GDM1 (cell line): ENCODE results near the gene VWA7.
A peak's percentile ranks its signal among the peaks of the same experiment; 100 is the strongest.
"Not testable (repeated sequence)": the region's sequence is repeated elsewhere in the genome, so short reads cannot be mapped to it uniquely, and the experiment has no call there.

Source experiments
- DNase-seq: peaks from one replicate; lab custom pipeline; 2025; lab: John Stamatoyannopoulos, UW

The VWA7 gene, protein sequence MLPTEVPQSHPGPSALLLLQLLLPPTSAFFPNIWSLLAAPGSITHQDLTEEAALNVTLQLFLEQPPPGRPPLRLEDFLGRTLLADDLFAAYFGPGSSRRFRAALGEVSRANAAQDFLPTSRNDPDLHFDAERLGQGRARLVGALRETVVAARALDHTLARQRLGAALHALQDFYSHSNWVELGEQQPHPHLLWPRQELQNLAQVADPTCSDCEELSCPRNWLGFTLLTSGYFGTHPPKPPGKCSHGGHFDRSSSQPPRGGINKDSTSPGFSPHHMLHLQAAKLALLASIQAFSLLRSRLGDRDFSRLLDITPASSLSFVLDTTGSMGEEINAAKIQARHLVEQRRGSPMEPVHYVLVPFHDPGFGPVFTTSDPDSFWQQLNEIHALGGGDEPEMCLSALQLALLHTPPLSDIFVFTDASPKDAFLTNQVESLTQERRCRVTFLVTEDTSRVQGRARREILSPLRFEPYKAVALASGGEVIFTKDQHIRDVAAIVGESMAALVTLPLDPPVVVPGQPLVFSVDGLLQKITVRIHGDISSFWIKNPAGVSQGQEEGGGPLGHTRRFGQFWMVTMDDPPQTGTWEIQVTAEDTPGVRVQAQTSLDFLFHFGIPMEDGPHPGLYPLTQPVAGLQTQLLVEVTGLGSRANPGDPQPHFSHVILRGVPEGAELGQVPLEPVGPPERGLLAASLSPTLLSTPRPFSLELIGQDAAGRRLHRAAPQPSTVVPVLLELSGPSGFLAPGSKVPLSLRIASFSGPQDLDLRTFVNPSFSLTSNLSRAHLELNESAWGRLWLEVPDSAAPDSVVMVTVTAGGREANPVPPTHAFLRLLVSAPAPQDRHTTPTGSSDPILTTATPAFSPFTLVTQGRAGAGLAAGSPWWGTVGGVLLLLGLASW

DNA sequence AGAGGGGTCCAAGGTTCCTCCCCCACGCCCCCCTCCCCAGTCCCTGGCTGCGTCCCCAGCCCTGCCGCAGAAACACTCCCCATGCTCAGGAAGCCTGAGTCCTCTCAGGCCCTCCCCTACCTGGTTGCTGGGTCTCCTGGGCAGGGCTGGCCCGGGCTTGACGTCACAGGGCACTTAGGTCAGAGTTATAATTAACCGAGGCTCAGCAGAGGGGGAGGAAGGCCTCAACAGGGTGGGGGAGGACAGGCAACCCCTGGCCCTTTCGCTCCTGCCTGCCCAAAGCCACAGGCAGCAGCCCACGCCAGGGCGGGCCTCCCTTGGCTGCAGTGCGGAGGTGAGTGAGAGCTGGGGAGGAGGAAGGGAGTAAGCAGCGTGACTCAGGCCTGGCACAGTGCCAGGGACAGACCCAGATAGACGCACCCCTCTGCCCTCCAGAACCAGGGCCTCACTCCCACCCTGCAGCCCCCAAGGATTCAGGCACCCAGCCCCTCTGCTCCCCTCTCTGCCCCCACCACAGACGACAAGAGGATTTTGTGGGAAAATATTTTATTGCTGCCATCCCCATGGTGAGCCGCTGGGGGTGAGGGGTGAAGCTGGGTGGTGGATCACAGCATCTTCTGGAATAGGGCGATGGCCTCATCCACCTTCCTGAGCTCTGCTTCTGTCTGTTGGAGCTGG, at the start of gene VWA7:
Gene VWA7, minus strand, starts transcription at position 340 of the 678 bp plus-strand sequence. CDS start 549 bp downstream, outside the sequence.
- peak; percentile 75 for DNase-seq

DNA sequence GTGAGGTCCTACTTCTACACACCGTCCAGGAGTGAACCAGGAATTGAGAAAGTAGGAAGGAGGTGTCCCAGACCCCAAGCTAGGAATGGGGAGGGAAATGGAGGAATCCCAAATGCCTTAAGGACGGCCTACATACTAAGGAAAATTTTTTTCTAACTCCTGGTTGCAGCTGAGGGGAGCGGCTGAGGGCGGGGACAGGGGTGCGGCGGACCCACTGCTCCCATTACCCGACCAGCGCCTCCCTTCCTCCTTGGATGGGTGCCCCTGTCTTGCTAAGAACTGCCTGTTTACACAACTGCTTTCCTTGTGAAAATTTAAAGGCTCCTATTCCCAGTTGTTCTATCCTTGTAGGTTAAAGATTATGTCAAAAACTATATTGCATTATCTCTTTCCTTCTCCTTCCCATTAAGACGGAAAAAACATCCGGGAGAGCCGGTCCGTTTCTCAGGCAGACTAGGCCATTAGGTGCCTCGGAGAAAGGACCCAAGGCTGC, 49.7 kb upstream of the VWA7 start:
- DNase-seq, result peak; percentile 76

DNA sequence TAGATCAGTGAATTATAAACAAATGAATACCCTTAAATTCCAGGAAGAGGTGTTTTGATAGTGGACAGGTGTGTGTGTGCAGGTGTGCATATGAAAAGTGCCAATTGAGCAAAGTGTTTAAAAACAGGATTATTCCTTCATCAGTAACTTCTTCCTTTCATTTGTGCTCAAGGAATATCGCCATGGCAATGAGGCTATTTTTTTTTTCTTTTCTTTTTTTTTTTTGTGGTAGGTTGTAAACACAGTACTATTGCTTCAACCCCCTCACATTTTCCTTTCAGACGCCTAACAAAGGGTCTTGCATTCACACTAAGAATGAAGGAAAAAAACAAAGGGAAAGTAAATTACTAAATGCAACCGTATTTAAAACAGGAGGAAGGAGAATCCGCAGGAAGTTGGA, 48.4 kb upstream of the VWA7 start:
- no peak for DNase-seq

DNA sequence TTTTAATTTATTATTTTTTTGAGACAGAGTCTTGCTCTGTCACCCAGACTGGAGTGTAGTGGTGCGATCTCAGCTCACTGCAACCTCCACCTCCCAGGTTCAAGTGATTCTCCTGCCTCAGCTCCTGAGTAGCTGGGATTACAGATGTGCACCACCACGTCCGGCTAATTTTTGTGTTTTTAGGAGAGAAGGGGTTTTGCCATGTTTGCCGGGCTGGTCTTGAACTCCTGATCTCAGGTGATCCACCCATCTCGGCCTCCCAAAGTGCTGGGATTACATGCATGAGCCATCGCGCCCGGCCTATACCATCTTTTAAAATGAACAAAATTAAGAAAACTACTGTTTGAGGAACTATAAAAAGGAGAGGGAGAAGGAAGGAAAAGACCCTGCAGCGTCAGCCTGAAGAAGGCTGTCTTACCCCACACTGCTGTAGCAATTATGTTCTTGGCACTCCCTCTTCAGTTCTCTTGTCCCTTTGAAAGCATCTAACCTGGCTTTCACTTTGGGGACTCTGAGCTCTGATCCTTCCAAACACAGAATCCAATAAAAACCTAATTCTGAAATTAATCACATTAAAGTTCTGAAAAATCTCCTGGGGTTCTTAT, 46.6 kb upstream of the VWA7 start:
- DNase-seq, result peak; percentile 33

DNA sequence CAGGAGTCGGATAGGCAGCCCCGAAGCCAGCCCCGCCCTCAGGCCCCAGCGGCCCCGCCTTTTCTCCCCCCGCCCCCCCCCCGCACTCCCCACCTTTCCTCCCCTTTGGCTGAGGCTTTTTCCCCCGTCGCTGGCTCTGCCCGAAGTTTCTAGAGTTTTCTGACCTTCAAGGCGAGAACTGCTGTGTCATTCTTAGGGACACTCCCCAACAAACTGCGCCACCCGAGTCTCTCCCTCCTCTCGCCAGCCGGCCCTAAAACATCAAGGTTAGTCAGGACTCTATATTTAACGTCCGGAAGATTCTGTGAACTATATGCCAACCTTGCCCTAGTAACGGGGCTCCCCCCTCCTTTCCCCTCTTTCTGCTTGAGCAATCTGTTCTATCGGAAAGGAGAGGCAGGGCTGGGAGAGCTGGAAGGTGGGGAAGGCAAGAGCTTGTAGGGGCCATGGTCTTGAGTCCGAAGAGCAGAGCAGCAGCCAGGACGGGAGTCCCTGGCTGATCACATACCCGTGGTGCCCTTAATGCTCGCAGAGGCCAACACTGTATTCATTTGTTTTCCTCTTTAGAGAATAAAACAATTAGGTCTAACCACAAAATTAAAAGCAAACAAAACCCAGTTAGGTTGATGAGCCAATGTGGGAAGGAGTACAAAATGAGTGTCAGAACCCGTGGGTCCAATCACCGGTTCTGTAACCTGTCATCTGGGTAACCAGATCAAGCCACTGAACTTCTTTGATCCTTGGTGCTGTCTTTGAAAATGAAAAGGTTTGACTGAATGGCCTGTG, 45.1 kb upstream of the VWA7 start:
- peak; percentile 32 for DNase-seq

GRCh38 chr6:31821301-31822035, 44.3 kb upstream of the VWA7 start:
- no peak for DNase-seq

DNA sequence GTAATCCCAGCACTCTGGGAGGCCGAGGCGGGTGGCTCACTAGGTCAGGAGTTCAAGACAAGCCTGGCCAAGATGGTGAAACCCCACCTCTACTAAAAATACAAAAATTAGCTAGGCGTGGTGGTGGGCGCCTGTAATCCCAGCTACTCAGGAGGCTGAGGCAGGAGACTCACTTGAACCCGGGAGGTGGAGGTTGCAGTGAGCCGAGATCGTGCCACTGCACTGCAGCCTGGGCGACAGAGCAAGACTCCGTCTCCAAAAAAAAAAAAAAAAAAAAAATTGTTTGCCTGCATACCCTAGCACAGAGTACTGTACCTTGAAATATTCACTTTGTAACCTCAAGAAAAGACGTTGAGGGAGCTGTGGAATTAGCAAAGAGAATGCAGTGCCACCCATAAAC, 43.3 kb upstream of the VWA7 start:
- not testable (repeated sequence) for DNase-seq

- no peak for DNase-seq
Measured at GRCh38 chr6:31819871-31820299, 42.8 kb upstream of the VWA7 start.

DNA sequence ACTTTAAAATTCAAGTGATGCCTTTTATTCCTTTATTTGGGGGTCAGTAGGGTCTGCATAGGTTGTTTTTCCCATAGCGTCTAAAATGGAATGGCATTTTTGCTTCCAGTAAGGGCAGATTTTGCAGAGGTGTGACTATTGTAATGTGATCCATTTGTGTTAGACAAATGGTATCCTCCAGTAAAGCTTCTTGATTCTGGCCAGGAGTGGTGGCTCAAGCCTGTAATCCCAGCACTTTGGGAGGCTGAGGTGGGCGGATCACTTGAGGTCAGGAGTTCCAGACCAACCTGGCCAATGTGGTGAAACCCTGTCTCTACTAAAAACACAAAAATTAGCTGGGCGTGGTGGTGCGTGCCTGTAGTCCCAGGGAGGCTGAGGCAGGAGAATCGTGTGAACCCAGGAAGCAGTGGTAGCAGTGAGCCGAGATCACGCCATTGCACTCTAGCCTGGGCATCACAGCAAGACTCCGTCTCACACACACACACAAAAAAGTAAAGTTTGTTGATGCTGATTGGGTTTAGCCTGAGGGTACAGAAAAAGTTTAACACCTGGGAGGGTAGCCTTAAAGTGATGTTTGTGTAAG, 40.9 kb upstream of the VWA7 start:
- not testable (repeated sequence) for DNase-seq

DNA sequence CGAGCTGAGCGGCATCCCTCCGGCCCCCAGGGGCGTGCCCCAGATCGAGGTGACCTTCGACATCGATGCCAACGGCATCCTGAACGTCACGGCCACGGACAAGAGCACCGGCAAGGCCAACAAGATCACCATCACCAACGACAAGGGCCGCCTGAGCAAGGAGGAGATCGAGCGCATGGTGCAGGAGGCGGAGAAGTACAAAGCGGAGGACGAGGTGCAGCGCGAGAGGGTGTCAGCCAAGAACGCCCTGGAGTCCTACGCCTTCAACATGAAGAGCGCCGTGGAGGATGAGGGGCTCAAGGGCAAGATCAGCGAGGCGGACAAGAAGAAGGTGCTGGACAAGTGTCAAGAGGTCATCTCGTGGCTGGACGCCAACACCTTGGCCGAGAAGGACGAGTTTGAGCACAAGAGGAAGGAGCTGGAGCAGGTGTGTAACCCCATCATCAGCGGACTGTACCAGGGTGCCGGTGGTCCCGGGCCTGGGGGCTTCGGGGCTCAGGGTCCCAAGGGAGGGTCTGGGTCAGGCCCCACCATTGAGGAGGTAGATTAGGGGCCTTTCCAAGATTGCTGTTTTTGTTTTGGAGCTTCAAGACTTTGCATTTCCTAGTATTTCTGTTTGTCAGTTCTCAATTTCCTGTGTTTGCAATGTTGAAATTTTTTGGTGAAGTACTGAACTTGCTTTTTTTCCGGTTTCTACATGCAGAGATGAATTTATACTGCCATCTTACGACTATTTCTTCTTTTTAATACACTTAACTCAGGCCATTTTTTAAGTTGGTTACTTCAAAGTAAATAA, 40.2 kb upstream of the VWA7 start:
- DNase-seq, result not testable (repeated sequence)

- peak; percentile 89 for DNase-seq
Measured at GRCh38 chr6:31815025-31815838, 38.1 kb upstream of the VWA7 start, which contains the start of the genes HSPA1A and HSPA1L. Gene HSPA1A (plus strand): TSS chr6:31815543. CDS start chr6:31815757, 214 bp downstream. Gene HSPA1L (minus strand): TSS chr6:31815283. CDS start chr6:31811972, 3,311 bp downstream.

DNA sequence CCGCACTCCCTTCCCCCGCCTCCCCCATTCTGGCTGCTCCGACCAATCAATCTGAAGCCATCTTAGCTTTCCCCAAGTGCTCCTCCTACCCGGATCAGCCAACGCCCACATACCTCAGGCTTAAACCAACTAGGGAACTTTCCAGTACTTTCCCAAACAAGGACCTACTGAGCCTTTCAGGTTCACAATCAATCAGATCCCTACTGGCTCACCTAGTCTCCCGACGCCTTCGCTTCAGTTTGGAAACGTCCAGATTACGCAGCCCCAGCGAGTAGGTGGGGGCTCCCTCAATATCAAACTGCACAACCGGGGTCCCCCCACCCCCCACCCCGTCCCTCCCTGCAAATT, 37.5 kb upstream of the VWA7 start:
- DNase-seq, result peak; percentile 80

DNA sequence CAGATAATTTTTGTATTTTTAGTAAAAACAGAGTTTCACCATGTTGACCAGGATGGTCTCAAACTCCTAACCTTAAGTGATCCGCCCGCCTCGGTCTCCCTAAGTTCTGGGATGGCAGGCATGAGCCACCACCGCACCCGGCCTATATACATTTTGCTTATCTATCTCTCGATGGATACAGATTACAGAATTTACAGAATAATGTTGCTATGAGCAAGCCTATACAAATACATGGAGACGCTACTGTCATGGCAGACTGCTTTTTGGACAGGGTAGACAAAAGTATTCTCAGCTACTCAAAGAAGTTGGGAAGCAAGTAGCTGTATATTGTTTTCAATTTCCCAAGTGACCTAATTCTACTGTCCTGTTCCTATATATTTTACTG, 36.3 kb upstream of the VWA7 start:
- no peak for DNase-seq

DNA sequence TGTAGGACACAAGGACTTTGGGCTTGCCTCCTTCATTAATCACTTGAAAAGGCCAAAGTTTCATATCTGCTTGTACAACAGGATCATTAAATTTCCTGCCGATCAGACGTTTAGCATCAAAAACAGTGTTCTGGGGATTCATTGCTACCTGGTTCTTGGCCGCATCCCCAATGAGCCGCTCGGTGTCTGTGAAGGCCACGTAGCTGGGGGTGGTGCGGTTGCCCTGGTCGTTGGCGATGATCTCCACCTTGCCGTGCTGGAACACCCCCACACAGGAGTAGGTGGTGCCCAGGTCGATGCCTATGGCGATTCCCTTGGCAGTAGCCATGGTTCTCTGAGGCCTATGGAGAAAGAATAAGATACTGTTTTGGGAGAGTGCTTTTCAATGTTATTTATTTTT, 34.5 kb upstream of the VWA7 start:
- DNase-seq, result no peak

GRCh38 chr6:31808599-31808998, 31.5 kb upstream of the VWA7 start:
- DNase-seq, result not testable (repeated sequence)

DNA sequence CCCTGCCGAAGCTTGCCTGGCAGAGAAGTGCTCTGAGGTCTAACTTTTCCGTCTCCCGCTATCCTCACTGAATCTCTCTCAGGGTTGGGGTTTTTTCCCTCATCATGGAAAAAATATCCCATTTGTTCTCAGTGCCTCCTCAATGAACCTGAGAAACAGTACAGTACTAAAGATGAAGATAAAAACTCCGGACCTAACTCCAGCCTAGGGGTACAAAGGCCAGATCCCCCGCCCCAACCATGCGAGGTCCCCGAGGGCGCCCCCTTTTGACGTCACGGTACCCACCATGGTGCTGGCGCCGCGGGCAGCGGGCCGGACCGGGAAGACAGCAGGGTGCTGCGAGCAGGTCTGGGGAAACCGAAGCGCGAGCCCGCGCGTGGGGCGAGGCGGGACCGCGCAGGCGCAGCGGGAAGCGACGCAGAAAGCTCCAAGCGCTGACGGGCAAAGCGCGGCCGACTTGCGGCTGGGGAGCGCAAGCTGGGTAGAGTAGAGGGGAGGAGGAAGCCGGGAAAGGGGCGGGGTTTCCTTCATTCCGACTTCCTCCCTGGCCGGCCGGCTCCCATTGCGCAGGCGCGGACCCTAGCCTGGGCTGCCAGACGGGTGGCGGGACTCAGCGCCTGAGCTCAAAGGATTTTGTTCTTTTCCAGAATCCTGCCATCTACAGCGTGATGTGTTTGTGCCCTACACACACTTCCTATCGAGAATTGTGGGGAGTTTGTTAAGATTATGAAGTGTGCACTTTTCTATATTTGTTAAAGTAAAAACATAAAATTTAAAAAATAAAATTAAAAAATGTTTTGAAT, 29.5 kb upstream of the VWA7 start, which contains the start of gene LSM2:
Gene LSM2, minus strand, starts transcription at position 497 of the 803 bp plus-strand sequence. Its CDS starts 209 bp downstream, at position 288.
- peak; percentile 96 for DNase-seq

DNA sequence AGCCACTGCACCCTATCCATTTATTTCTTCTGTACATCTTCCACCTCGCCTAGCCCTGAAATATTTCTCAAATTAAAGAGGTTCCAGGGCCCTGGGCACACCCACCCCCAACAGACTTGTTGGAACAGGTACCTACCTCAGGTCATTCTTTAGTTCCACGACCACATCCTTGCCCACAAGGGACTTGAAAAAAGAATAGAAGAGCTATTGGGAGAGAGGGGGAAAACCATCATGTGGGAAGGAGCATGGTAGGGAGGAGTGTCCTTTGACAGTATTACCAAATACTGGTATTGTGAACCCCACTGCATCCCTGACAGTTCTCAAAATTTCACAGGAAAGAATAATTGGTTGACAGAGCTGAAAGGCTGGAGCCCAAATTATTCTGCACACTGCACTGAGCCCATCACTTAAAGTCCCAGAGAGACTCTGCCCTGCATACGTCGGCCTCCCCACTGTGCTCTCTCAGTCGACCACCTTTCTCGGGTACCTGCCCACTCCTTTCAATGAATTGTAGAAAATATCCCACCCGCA, 28.9 kb upstream of the VWA7 start:
- DNase-seq, result no peak
